22Rv1 (cell line): ENCODE results near the gene YKT6.

Experiments
- ZFX ChIP-seq: fragments of 450-650 bp; IDR thresholded peaks from 2 replicates; pipeline ENCODE4 v1.6.1; 2017; ENCODE audit warnings: antibody characterized with exemption, borderline replicate concordance
- TF ChIP-seq, protein P1 (sequence below): fragments of 450-650 bp; IDR thresholded peaks from 2 replicates; pipeline ENCODE4 v1.5.1; 2017; ENCODE audit warnings: mild to moderate bottlenecking

DNA sequence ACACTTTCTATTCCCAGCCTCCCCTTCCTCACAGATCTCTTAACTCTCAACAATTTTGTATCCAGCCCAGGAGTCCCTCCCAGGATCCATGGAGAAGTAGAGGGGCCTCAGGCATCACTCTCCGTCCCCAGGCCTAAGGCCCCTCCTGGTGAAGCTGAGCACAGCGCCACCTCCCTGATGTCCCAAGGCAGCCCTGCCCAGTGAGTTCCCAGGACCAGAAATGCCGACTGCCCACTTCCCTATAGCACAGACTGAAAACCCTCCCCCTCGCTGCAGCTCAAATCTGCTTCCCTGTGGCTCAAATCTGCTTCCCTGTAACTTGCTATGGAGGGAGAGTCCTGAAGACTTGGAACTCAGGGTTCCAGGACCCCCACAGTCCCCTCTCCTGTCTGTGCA lies 35.6 kb downstream of the YKT6 start:
- TF ChIP-seq, protein P1, sequence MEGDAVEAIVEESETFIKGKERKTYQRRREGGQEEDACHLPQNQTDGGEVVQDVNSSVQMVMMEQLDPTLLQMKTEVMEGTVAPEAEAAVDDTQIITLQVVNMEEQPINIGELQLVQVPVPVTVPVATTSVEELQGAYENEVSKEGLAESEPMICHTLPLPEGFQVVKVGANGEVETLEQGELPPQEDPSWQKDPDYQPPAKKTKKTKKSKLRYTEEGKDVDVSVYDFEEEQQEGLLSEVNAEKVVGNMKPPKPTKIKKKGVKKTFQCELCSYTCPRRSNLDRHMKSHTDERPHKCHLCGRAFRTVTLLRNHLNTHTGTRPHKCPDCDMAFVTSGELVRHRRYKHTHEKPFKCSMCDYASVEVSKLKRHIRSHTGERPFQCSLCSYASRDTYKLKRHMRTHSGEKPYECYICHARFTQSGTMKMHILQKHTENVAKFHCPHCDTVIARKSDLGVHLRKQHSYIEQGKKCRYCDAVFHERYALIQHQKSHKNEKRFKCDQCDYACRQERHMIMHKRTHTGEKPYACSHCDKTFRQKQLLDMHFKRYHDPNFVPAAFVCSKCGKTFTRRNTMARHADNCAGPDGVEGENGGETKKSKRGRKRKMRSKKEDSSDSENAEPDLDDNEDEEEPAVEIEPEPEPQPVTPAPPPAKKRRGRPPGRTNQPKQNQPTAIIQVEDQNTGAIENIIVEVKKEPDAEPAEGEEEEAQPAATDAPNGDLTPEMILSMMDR = peak; percentile 16
- no peak for TF ChIP-seq ZFX
